Measurements from ENCODE around the gene B4GAT1. TPM values are rescaled to one million over a fixed set of nuclear protein-coding genes. Genes with fewer than 3 reads are reported as not detected.
"Not testable (repeated sequence)": the region's sequence is repeated elsewhere in the genome, so short reads cannot be mapped to it uniquely, and the experiment has no call there.

The B4GAT1 gene
- total RNA-seq, 1 donor from 2014 or later: 18.7 TPM

DNA sequence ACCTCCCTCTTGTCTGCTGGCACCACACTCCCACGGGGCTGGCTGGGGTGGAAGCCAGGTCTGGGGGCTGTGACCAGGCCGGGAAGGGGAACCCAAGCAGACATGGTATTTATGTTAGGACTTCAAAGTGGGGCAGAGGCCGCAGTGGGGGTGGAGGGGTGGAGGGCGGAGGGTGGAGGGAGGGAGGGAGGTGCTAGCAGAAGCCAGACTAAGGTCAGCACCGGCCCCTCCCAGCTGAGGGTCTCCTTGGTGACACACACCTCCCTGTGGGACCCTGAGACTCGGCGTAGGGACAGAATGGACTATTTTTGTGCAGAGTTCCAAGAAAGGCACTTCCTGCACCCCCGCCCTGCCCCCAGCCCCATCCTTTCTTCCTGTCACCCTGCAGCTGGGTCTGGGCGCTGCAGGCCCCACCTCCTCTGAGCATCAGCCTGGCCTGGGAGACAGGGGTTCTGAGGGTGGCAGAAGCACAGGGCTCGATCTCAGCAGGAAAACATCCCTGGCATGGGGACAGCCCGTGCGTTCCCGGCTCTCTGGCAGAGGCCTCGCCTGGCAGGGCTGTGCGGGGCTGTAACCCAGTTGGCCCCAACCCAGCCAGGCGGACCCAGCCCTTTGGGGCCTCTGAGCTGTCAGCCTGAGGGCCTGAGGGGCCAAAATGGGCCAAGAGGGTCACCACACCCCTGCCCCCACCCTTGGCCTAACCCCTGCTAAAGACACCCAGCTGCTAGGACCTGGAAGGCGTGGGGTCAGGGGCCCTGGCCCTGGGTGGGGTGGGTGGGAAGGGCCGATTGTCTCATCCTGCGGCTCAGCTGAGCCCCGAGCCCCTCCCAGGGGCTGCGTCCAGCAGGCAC, 20.9 kb downstream of the B4GAT1 start:
- no peak for DNase-seq (ENCODE audit: low read depth in 2 of 2)

- DNase-seq (ENCODE audit: low read depth in 2 of 2): no peak
Observed at GRCh38 chr11:66325263-66325671, 22.2 kb downstream of the B4GAT1 start.

- DNase-seq (ENCODE audit: low read depth in 2 of 2): no peak
Observed at GRCh38 chr11:66324664-66325063, 22.8 kb downstream of the B4GAT1 start.

GRCh38 chr11:66323684-66324083, 23.7 kb downstream of the B4GAT1 start:
- DNase-seq (ENCODE audit: low read depth in 2 of 2): no peak

GRCh38 chr11:66322732-66323427, 24.5 kb downstream of the B4GAT1 start:
- DNase-seq (ENCODE audit: low read depth in 2 of 2): no peak

DNA sequence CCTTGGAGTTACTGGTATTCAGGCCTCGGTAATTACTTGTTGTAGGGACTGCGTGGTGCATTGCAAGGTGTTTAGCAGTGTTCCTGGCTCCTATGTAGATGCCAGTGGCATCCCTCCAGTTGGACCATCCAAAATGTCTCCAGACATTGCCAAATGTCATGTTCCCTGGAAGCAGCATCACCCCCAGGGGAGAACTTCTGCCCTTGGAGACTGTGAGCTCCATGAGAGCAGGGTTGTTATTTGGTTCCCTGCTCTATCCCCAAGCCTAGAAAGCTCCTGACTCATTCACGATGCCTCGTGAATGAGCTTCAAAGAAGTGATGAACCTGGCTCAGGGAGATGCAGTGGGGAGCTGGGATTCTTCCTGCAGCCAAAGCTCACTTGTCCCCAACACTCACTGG, 25.8 kb downstream of the B4GAT1 start:
- no peak for DNase-seq (ENCODE audit: low read depth in 2 of 2)

DNA sequence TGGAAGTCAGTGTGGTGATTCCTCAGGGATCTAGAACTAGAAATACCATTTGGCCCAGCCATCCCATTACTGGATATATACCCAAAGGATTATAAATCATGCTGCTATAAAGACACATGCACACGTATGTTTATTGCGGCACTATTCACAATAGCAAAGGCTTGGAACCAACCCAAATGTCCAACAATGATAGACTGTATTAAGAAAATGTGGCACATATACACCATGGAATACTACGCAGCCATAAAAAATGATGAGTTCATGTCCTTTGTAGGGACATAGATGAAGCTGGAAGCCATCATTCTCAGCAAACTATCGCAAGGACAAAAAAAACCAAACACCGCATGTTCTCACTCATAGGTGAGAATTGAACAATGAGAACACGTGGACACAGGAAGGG, 26.7 kb downstream of the B4GAT1 start:
- DNase-seq (ENCODE audit: low read depth in 2 of 2): not testable (repeated sequence)

GRCh38 chr11:66320289-66320688, 27.1 kb downstream of the B4GAT1 start:
- not testable (repeated sequence) for DNase-seq (ENCODE audit: low read depth in 2 of 2)

DNA sequence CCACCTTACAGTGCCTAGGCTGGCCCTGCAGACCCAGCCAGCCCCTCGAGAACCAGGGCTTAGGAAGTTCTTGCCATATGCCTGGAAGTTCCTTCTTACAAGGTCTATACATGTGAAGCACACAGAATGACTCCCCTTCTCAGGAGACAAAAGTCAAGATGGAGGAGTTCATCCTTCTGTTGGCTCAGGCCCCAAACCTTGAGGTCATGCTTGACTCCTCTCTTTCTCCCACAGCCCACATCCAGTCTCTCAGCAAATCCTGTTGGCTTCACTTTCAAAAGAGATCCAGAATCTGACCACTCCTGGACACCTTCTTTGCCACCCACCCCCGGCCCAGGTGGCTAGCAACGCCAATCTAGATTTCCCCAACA, 28.8 kb downstream of the B4GAT1 start:
- no peak for DNase-seq (ENCODE audit: low read depth in 2 of 2)

DNA sequence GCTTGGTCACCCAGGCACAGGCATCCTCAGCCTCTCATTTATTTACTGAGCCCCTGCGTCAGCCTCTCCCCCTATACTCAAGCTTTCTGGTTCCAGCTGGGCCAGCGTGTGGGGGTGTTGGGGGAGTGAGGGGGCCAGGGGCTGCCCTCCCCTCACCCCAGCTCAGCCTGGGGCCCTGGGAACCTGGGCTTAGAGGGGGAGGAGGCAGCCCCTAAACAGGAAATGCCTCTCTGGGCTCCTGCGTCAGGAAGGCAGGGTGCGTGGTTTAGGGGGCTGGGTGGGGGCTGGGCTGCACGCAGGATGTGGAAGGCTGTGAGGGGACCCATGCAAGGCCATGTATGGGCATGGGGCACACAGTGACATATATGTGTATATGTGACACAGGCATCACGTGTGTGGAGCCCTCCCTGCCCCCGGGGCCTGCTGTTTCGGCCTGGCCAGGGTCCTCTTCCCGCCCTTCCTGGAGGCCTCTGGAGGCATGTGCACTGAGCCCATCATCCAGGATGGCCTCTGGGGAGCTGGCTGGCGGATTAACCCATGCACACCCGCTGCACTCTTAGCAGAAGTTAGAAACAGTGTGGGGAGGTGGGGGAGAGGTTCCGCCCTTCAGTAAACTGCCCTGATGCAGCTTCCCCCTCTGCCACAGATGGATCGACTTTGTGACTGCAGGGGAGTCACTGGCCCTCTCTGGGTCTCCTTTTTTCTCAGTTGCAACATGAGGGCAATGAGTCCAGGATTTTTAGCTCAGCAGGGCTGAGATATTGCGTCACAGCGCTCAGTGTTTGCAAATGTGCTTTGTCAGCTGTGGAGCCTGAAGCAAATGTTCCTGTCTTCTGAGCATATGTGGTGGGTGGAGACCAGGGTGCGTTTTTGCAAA, 29.5 kb downstream of the B4GAT1 start:
- DNase-seq (ENCODE audit: low read depth in 2 of 2): no peak

DNA sequence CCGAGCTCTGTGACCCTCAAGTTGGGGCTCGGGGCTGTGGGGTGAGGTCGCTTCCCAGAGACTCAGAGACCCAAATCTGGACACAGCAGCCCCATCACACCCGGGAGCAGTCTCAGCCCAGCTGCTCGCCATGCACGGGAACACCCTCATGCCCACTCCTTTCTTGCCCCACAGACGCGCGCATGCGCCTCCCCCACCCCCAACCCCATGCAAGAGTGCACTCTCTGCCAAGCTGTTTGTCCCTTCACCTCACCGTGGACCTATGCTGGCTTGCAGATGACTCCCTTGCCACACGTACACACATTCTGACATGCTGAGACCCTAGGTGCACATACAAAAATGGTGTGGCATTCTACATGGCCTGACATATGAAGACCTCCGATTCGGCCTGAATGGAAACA, 30.1 kb downstream of the B4GAT1 start:
- DNase-seq (ENCODE audit: low read depth in 2 of 2): no peak

- peak in 1 of 2 donors; percentile 36 for DNase-seq (ENCODE audit: low read depth in 2 of 2)
Observed at GRCh38 chr11:66316849-66317251, 30.6 kb downstream of the B4GAT1 start, which contains the start of gene CD248. Gene CD248 (minus strand): TSS chr11:66317044. CDS start chr11:66317027, 17 bp downstream.

DNA sequence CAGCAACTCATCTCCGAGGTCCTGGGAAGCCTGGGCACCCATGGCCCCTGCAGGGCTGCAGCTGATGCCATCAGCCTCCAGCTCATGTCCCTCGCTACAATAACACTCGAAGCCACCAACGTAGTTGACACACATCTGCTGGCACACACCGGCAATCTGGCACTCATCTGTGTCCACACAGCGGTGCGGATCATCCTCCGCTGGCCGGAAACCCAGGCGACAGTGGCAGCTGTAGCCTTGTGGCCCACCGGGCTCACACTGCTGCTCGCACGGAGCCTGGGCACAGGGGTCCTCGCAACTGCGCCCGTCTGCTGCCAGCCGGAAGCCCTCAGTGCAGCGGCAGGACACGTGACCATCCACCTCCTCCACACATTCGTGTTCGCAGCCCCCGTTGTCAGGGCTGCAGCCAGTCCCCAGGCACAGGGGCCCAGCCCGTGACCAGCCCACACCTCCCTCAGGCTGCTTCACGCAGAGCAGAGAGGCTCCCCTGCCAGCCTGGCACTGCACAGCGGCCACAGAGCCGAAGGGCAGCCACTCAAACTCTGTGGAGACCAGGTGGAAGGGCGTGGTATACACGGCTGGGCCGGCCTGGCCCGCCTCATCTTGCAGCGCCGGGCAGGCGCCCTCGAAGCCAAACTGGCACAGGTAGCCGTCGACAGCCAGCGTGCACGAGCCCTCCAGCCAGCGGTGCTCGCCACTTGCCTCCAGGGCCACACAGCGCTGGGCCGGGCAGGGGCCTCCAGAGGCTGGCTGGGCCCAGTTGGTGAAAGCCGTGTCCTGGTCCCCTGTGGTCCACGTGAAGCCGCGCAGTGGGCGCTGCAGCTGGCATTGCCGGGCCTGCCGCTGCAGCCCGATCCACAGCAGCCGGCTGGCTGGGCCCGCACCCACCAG, 31.3 kb downstream of the B4GAT1 start:
- DNase-seq (ENCODE audit: low read depth in 2 of 2): no peak

GRCh38 chr11:66315498-66315885, 31.9 kb downstream of the B4GAT1 start:
- no peak for DNase-seq (ENCODE audit: low read depth in 2 of 2)

DNA sequence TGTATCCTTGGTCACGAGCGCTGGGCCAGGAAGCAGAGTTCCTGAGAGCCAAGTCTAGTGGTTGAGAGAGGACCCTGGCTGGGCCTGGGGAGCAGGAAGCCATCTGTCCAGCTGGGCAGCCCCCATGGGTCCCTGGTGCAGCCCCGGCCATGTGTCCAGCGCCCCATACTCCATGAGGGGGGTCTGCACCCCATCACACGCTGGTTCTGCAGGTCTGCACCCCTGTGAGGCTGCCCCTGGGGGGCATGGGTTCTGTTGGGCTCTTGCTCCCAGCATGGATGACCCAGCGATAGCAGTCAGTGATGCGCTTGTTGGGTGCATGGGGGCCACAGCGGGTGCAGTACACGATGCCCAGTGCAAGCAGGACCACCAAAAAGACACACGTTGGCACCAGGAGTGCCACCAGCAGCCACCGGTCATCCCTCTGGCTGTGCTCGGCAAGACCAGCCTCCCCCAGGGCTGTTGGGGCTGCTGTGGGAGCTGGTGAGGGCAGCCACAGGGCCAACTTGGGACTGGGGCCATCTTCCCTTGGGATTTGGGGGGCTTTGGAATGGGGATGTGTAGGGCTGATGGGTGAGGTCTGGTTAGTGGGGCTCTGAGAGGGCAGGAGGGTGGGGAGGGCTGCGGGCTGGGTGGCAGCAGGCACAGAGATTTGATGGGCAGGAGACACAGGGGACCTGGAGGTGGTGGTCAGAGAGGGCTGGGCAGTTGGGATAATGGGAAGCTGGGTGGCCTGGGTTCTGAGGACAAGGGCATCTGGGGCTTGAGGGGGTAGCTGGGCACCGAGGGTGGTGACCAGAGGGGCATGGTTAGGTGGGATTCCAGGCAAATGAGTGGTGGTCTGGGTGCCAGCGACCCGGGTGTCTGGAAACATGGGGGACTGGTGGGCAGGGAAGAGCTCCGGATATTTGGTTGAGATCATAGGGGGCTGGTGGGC, 32.6 kb downstream of the B4GAT1 start:
- no peak for DNase-seq (ENCODE audit: low read depth in 2 of 2)

DNA sequence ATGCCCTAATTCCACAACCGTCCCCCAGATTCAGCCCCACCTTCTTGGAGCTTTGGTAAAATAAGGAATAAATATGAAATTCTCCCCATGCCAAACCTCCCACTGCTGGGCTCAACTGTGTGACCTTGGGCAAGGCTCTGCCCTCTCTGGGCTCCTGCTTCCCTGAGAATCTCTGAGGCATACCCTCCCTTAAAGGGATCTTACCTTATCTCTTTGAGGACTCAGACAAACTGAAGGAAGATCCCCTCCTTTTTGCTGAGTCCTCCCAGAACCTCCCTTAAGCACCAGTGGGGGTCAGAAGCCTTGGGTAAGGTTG, 33.3 kb downstream of the B4GAT1 start:
- no peak for DNase-seq (ENCODE audit: low read depth in 2 of 2)

GRCh38 chr11:66313321-66314185, 33.9 kb downstream of the B4GAT1 start:
- DNase-seq (ENCODE audit: low read depth in 2 of 2): no peak

GRCh38 chr11:66312549-66313320, 34.7 kb downstream of the B4GAT1 start:
- peak; percentile 87 to 97 for DNase-seq (ENCODE audit: low read depth in 2 of 2)

All from dermis microvascular lymphatic vessel endothelial cell (primary cell).